NCI-H82 treated with DMSO at 0.1 percent for 48 hours (cell line): ENCODE data around the gene TMEM86A.

ENCODE experiments used
- DNase-seq: peaks from one replicate; lab custom pipeline; 2025; ENCODE audit not compliant: unreplicated experiment; lab: John Stamatoyannopoulos, UW

Gene TMEM86A

DNA sequence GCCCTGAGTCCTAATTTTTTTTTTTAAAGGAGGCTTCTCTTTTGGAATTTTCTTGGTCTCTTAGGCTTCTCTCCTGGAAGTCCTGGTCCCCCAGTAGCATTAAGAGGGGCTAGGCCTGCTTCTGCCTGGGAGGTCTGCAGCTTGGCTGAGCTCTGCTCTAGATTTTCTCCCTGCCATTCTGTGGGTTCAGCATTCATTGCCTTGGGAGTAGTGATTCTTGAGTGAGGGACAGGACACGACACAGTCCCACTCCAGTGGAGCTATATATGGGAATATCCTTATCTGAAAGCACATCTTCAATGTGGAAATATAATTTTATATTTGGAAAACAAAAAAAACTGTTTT lies 23.7 kb downstream of the TMEM86A start:
- DNase-seq, result no peak

GRCh38 chr11:18723991-18724390 lies 25.4 kb downstream of the TMEM86A start:
- DNase-seq, result no peak

DNA sequence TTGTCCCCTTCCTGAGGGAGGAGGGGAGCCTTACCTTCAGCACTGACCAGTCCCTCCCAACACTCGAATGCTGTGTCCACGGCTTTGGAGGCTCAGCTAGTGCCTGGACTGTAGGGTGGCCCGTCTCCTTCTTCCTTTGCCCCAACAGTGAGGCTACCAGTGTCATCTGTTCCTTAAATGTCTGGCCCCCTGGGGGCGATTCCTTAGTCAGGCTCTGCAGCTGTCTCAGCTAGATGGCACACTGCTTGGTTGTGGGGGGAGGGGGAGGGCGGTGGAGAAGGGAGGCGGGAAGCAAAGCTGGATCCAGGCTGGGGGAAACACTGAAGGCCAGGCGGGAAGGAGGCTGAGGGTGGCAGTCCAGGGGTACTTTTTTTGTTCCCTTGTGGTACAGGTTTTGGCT lies 27.5 kb downstream of the TMEM86A start, which contains the start of gene IGSF22:
IGSF22 (minus strand) TSS at position 149 of the 400 bp plus-strand sequence. CDS start 1,952 bp downstream, outside the sequence.
- DNase-seq, result no peak

DNA sequence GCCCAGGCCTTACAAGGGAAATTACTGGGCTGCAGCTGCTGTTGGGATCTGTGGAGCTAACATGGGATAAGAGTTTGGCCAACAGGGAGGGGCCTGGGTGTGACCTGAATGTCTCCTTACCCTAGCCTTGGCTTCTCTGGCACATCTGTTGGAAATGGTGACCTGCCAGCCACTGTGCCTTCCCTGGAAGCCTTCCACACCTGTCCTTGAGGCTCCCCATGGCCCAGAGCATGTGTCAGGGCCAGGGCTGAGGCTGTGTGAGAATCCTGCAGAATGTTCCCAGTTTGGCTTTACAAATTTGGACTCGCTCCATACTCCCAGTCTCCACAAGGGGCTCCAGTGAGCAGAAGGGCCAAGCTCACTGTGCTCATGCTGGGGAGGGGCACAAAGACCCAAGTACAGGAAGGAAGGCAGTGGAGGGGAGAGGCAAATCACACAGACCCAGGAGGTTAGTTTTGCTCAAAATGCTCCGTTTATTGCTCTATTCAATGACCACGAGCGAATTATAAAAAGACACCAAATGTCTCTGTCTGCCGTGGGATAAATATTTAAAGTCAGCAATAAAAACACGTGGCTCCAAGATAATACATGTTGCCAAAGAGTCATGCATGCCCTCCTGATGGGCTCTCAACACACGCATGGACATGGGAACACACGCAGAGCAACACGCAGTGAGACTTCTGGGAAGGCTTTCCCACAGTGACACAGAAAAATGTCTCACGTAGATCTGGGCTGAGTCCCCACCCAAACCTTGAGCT lies 29.1 kb downstream of the TMEM86A start:
- DNase-seq, result no peak

DNA sequence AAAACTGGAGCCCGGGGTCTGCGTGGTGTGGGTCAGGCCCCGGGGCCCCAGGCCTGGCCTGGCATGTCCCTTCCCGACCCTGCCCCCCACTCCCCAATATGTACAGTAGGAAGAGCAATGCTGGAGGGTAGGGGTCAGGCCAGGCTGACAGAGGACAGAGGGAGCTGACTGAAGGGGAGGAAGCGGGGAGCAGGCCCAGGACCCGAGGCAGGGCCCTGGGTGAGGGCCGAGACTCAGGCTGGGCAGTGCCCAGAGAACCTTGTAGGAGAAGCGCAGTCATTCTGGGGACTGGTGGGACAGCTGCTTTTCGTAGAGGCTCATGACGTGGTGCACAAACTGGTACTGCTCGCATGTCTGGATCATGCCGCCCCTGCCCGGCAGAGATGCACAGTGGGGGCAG lies 30.1 kb downstream of the TMEM86A start:
- DNase-seq, result no peak

DNA sequence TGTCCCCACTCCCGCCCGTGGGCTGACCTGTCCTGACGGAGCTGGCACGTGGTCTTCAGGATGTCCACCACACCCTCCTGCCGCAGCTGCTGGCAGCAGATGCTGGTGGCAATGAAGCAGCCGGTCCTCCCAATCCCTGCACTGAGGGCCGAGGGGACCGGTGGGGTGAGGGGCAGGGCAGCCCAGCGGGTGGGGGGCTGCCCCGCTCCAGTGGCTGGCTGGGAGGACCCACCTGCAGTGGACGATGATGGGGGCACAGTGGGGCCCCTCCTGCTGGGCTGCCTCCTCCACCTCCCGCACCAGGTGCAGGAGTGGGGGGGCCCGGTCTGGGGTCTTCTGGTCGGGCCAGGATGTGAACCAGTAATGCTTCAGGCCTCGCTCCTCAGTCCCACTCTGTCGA lies 30.8 kb downstream of the TMEM86A start:
- no peak for DNase-seq

GRCh38 chr11:18730020-18730419 lies 31.4 kb downstream of the TMEM86A start:
- no peak for DNase-seq

DNA sequence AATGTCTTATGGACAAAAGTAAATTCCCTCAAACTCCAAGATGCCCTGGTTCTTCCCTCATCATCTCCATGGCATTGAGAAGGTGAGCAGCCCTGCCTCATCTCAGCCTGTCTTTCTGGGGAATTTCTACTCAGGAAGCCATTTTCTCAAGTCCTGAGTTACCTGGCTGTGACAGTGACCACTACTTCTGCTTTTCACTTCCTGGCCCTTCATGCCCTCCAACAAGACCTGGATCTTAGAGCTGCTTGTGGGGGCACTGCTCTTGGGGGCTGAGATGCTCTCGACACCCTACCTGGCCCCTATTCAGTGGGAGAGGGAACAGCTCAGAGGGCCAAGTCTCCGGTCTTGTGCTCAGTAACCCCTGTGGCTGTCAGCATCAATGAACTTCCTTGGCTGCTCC lies 32.9 kb downstream of the TMEM86A start:
- DNase-seq, result no peak

- DNase-seq, result peak; percentile 2
Measured at GRCh38 chr11:18731949-18732821, 33.6 kb downstream of the TMEM86A start.

DNA sequence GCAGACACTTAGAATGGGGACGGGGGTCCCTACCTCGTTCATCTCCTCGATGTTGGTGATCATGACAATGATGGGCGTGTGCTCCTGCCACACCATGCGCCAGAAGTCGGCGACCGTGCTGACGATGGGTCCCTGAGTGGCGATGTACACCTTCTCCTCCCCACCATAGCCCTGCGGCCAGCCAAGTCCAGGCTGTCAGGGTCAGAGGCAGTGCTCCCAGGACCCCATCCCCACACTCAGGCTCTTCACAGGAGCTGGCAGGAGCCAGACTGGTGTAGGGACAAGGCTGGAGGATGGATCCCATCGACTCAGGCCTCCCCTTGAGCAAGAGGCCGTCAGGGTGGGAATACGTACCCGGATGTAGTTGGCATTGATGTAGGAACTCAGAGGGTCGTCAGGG lies 34.6 kb downstream of the TMEM86A start:
- no peak for DNase-seq

DNA sequence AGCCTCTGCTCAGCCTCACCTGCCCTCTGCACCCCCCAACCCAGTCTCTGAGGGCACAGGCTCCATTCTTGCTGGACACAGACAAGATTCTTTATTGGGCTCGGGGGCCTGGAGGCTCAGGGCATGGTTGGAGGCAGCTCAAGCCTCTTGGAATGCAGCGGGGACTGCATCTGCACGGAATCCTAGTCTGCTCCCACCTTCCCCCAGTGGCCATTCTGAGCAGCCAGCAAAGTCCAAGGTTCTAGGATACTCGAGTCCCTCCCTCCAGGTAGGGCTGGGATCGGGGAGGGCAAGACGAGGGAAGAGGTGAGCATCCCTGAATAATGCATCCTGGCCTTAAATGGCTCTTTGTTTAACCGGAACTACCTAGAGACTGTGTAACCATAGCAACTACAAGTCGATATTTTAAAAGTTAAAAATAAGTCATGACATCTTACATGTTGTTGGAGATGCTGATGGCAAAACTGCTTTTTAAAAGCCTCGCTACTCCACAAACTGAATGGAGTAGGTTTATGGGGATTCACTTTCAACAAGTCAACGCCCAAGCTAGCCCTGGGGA lies 38.1 kb downstream of the TMEM86A start:
- DNase-seq, result no peak

DNA sequence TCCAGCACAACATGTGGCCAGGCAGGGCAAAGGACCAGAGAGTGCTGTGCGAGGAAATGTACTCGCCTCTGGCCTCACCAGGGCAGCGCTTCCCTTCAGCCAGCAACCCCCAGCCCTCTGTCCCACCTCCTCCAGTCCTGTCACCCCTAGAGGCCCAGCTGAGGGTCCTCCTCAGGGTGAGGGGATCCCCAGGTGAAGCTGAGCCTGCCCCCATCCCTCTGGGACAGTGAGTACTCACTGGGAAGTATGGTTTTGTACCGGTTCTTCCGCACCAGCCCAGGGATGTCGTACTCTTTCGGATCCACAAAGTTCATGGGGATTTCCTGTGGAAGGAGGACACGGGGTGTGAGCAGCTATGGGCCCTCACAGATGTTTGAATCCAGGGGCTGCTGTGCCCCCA lies 39.1 kb downstream of the TMEM86A start:
- DNase-seq, result no peak

- no peak for DNase-seq
Measured at GRCh38 chr11:18739685-18740084, 41.1 kb downstream of the TMEM86A start.

- no peak for DNase-seq
Measured at GRCh38 chr11:18741783-18742182, 43.2 kb downstream of the TMEM86A start.

- DNase-seq, result no peak
Measured at GRCh38 chr11:18743365-18743764, 44.8 kb downstream of the TMEM86A start.

DNA sequence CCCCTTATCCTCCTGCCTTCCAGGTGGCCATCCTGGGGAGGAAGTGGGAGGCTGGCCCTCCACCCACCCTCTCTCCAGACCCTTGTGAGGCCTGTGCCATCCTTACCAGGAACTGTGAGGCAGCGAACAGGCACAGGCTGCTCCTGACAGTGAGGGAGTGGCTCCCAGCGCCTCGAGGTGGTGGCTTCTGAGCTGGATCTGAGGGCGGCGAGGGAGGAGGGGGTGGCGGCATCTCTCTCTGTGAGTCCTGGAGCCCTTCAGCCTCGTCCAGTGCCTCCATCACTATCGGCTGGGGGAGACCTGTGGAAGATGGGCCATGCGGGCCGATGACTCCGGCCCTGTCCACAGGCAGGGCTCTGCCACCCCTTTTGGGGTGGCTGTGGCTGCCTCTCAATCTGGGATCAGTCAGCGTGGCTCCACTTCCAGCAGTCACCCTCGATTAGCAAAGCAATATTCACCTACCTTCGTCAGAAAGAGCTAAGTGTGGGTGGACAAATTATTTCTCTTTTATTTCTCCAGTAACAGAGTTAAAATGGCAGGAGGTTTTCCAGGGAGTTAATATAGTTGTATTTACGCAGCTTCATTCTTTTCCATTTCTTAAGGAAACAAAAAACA lies 45.4 kb downstream of the TMEM86A start:
- no peak for DNase-seq

- no peak for DNase-seq
Measured at GRCh38 chr11:18745251-18745650, 46.7 kb downstream of the TMEM86A start.

DNA sequence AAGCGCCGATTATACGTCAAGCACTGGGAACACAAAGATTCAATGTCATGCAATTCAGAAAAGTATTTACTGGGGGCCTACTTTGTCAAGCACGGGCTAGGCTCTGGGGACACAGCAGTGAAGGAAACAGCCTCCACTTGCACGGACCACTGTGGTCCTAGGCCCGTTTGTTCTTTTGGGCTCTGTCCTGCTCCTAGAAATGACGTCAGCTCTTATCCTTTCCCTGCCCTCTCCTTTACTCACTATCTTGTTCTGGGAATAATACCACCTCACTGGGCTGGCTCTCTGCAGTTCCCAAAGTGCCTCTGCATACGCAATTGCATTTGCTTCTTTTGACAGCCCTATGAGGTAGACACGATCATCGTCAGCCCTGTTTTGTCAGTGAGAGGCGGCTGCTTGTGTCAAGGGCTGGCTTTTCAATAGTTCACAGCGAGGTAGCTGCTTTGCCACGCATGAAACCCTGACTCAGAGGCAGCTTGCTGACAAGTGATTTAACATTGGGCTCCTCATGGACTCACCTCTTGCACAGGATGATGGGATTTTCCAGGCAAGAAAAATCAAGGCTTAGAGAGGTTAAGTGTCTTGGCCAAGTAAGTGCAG lies 50.3 kb downstream of the TMEM86A start:
- DNase-seq, result no peak

DNA sequence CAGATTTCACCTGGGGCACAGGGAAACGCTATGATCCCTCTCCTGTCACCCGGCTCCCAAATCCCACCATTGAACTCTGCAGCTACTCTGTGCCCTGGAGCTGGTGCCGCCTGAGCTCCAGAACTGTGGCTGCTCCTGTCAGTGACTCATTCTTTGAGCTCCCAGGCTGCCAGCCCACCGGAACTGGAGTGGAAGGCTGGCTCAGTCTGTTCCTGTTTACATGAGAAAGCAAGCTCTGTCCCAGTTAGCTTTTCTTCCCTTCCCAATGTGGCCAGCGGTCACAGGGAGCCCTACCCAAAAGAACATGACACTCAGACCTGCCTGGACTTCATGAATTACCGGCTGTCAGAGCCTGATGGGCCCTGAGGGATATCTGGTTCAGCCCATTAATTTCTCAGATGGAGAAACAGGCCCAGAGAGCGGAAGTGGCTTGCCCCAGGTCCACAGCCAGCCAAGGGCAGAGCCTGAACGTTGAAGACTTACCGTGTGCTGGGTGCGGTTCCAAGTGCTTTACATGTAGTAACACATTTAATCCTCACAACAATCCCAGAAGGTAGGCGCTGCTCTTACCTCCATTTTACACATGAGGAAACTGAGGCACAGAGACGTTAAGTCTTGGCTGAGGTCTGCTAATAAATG lies 51.2 kb downstream of the TMEM86A start:
- no peak for DNase-seq

- DNase-seq, result no peak
Measured at GRCh38 chr11:18750944-18751343, 52.4 kb downstream of the TMEM86A start.

GRCh38 chr11:18752502-18752901 lies 53.9 kb downstream of the TMEM86A start:
- no peak for DNase-seq
